ENCODE results near the gene GALK2. TPM values are rescaled to one million over a fixed set of nuclear protein-coding genes. Genes with fewer than 3 reads are reported as not detected.
"Not testable (repeated sequence)": the region's sequence is repeated elsewhere in the genome, so short reads cannot be mapped to it uniquely, and the experiment has no call there.

The GALK2 gene
- total RNA-seq, 1 donor from 2014 or later, result 50.1 TPM

- Histone ChIP-seq H3K9ac (ENCODE audit: low read depth in 1 of 3, low read length in 3 of 3) (no peak overlapping the region), H3K4me1 (ENCODE audit: control insufficient read depth in 3 of 3, insufficient read depth in 3 of 3, low read length in 3 of 3) (no peaks in the 10 kb centered on the region), H3K27me3 (ENCODE audit: control insufficient read depth in 3 of 3, insufficient read depth in 3 of 3, low read length in 3 of 3) (no peaks in the 10 kb centered on the region), H3K4me3 (ENCODE audit: low read length in 3 of 3) (no peak overlapping the region), H3K27ac (ENCODE audit: low read depth, low read length) (no peak overlapping the region), H3K36me3 (ENCODE audit: control insufficient read depth in 3 of 3, insufficient read depth in 3 of 3, low read length in 3 of 3) (no peaks in the 10 kb centered on the region), H3K9me3 (ENCODE audit: control insufficient read depth in 3 of 3, low read length in 3 of 3) (no peaks in the 10 kb centered on the region)
Measured at GRCh38 chr15:49185473-49185872, 15.4 kb downstream of the GALK2 start.

- Histone ChIP-seq H3K9me3 (ENCODE audit: control insufficient read depth in 3 of 3, low read length in 3 of 3) (no peaks in the 10 kb centered on the region), H3K4me1 (ENCODE audit: control insufficient read depth in 3 of 3, insufficient read depth in 3 of 3, low read length in 3 of 3) (no peaks in the 10 kb centered on the region), H3K4me3 (ENCODE audit: low read length in 3 of 3) (no peak overlapping the region), H3K27me3 (ENCODE audit: control insufficient read depth in 3 of 3, insufficient read depth in 3 of 3, low read length in 3 of 3) (no peaks in the 10 kb centered on the region), H3K27ac (ENCODE audit: low read depth, low read length) (no peak overlapping the region), H3K36me3 (ENCODE audit: control insufficient read depth in 3 of 3, insufficient read depth in 3 of 3, low read length in 3 of 3) (no peaks in the 10 kb centered on the region), H3K9ac (ENCODE audit: low read depth in 1 of 3, low read length in 3 of 3) (no peak overlapping the region)
Measured at GRCh38 chr15:49187549-49188245, 17.6 kb downstream of the GALK2 start.

- Histone ChIP-seq H3K27ac (ENCODE audit: low read depth, low read length) (no peak overlapping the region), H3K9ac (ENCODE audit: low read depth in 1 of 3, low read length in 3 of 3) (no peak overlapping the region), H3K27me3 (ENCODE audit: control insufficient read depth in 3 of 3, insufficient read depth in 3 of 3, low read length in 3 of 3) (no peaks in the 10 kb centered on the region), H3K9me3 (ENCODE audit: control insufficient read depth in 3 of 3, low read length in 3 of 3) (no peaks in the 10 kb centered on the region), H3K4me3 (ENCODE audit: low read length in 3 of 3) (no peak overlapping the region), H3K36me3 (ENCODE audit: control insufficient read depth in 3 of 3, insufficient read depth in 3 of 3, low read length in 3 of 3) (no peaks in the 10 kb centered on the region), H3K4me1 (ENCODE audit: control insufficient read depth in 3 of 3, insufficient read depth in 3 of 3, low read length in 3 of 3) (no peaks in the 10 kb centered on the region)
Measured at GRCh38 chr15:49188933-49189332, 18.9 kb downstream of the GALK2 start.

GRCh38 chr15:49189631-49190030, 19.6 kb downstream of the GALK2 start:
- Histone ChIP-seq H3K36me3 (ENCODE audit: control insufficient read depth in 3 of 3, insufficient read depth in 3 of 3, low read length in 3 of 3) (no peaks in the 10 kb centered on the region), H3K4me1 (ENCODE audit: control insufficient read depth in 3 of 3, insufficient read depth in 3 of 3, low read length in 3 of 3) (no peaks in the 10 kb centered on the region), H3K27me3 (ENCODE audit: control insufficient read depth in 3 of 3, insufficient read depth in 3 of 3, low read length in 3 of 3) (no peaks in the 10 kb centered on the region), H3K4me3 (ENCODE audit: low read length in 3 of 3) (no peak overlapping the region), H3K27ac (ENCODE audit: low read depth, low read length) (no peak overlapping the region), H3K9ac (ENCODE audit: low read depth in 1 of 3, low read length in 3 of 3) (no peak overlapping the region), H3K9me3 (ENCODE audit: control insufficient read depth in 3 of 3, low read length in 3 of 3) (no peaks in the 10 kb centered on the region)

- Histone ChIP-seq H3K36me3 (ENCODE audit: control insufficient read depth in 3 of 3, insufficient read depth in 3 of 3, low read length in 3 of 3) (no peaks in the 10 kb centered on the region), H3K27ac (ENCODE audit: low read depth, low read length) (no peak overlapping the region), H3K27me3 (ENCODE audit: control insufficient read depth in 3 of 3, insufficient read depth in 3 of 3, low read length in 3 of 3) (no peaks in the 10 kb centered on the region), H3K4me3 (ENCODE audit: low read length in 3 of 3) (no peak overlapping the region), H3K9ac (ENCODE audit: low read depth in 1 of 3, low read length in 3 of 3) (no peak overlapping the region), H3K9me3 (ENCODE audit: control insufficient read depth in 3 of 3, low read length in 3 of 3) (no peaks in the 10 kb centered on the region), H3K4me1 (ENCODE audit: control insufficient read depth in 3 of 3, insufficient read depth in 3 of 3, low read length in 3 of 3) (no peaks in the 10 kb centered on the region)
Measured at GRCh38 chr15:49190586-49190985, 20.5 kb downstream of the GALK2 start.

GRCh38 chr15:49191892-49192291, 21.8 kb downstream of the GALK2 start:
- Histone ChIP-seq H3K4me1 (ENCODE audit: control insufficient read depth in 3 of 3, insufficient read depth in 3 of 3, low read length in 3 of 3) (no peaks in the 10 kb centered on the region), H3K9me3 (ENCODE audit: control insufficient read depth in 3 of 3, low read length in 3 of 3) (no peaks in the 10 kb centered on the region), H3K9ac (ENCODE audit: low read depth in 1 of 3, low read length in 3 of 3) (no peak overlapping the region), H3K27ac (ENCODE audit: low read depth, low read length) (no peak overlapping the region), H3K4me3 (ENCODE audit: low read length in 3 of 3) (no peak overlapping the region), H3K27me3 (ENCODE audit: control insufficient read depth in 3 of 3, insufficient read depth in 3 of 3, low read length in 3 of 3) (no peaks in the 10 kb centered on the region), H3K36me3 (ENCODE audit: control insufficient read depth in 3 of 3, insufficient read depth in 3 of 3, low read length in 3 of 3) (no peaks in the 10 kb centered on the region)

- Histone ChIP-seq H3K27ac (ENCODE audit: low read depth, low read length) (no peak overlapping the region), H3K4me3 (ENCODE audit: low read length in 3 of 3) (no peak overlapping the region), H3K9ac (ENCODE audit: low read depth in 1 of 3, low read length in 3 of 3) (no peak overlapping the region), H3K27me3 (ENCODE audit: control insufficient read depth in 3 of 3, insufficient read depth in 3 of 3, low read length in 3 of 3) (no peaks in the 10 kb centered on the region), H3K4me1 (ENCODE audit: control insufficient read depth in 3 of 3, insufficient read depth in 3 of 3, low read length in 3 of 3) (peaks cover 2 to 6% (median 5%) of the 10 kb centered on the region in 3 donors), H3K36me3 (ENCODE audit: control insufficient read depth in 3 of 3, insufficient read depth in 3 of 3, low read length in 3 of 3) (peaks cover 0 to 2% (median 0%) of the 10 kb centered on the region in 3 donors), H3K9me3 (ENCODE audit: control insufficient read depth in 3 of 3, low read length in 3 of 3) (no peaks in the 10 kb centered on the region)
Measured at GRCh38 chr15:49196856-49197255, 26.8 kb downstream of the GALK2 start.

GRCh38 chr15:49199666-49200065, 29.6 kb downstream of the GALK2 start:
- no peak overlapping the region for H3K4me3 ChIP-seq (ENCODE audit: low read length in 3 of 3)
- H3K27ac ChIP-seq (ENCODE audit: low read depth, low read length), result no peak overlapping the region
- no peak overlapping the region for H3K9ac ChIP-seq (ENCODE audit: low read depth in 1 of 3, low read length in 3 of 3)
- peaks cover 0 to 6% (median 0%) of the 10 kb centered on the region in 3 donors for H3K36me3 ChIP-seq (ENCODE audit: control insufficient read depth in 3 of 3, insufficient read depth in 3 of 3, low read length in 3 of 3)
- peaks cover 2 to 6% (median 5%) of the 10 kb centered on the region in 3 donors for H3K4me1 ChIP-seq (ENCODE audit: control insufficient read depth in 3 of 3, insufficient read depth in 3 of 3, low read length in 3 of 3)
- H3K27me3 ChIP-seq (ENCODE audit: control insufficient read depth in 3 of 3, insufficient read depth in 3 of 3, low read length in 3 of 3), result no peaks in the 10 kb centered on the region
- no peaks in the 10 kb centered on the region for H3K9me3 ChIP-seq (ENCODE audit: control insufficient read depth in 3 of 3, low read length in 3 of 3)

GRCh38 chr15:49200347-49200746, 30.3 kb downstream of the GALK2 start:
- Histone ChIP-seq H3K27ac (ENCODE audit: low read depth, low read length) (no peak overlapping the region), H3K4me3 (ENCODE audit: low read length in 3 of 3) (no peak overlapping the region), H3K9ac (ENCODE audit: low read depth in 1 of 3, low read length in 3 of 3) (no peak overlapping the region), H3K36me3 (ENCODE audit: control insufficient read depth in 3 of 3, insufficient read depth in 3 of 3, low read length in 3 of 3) (peaks cover 0 to 6% (median 0%) of the 10 kb centered on the region in 3 donors), H3K27me3 (ENCODE audit: control insufficient read depth in 3 of 3, insufficient read depth in 3 of 3, low read length in 3 of 3) (no peaks in the 10 kb centered on the region), H3K4me1 (ENCODE audit: control insufficient read depth in 3 of 3, insufficient read depth in 3 of 3, low read length in 3 of 3) (peaks cover 2 to 6% (median 5%) of the 10 kb centered on the region in 3 donors), H3K9me3 (ENCODE audit: control insufficient read depth in 3 of 3, low read length in 3 of 3) (no peaks in the 10 kb centered on the region)

- H3K4me3 ChIP-seq (ENCODE audit: low read length in 3 of 3); H3K4me1 ChIP-seq (ENCODE audit: control insufficient read depth in 3 of 3, insufficient read depth in 3 of 3, low read length in 3 of 3); H3K9ac ChIP-seq (ENCODE audit: low read depth in 1 of 3, low read length in 3 of 3); H3K27me3 ChIP-seq (ENCODE audit: control insufficient read depth in 3 of 3, insufficient read depth in 3 of 3, low read length in 3 of 3); H3K27ac ChIP-seq (ENCODE audit: low read depth, low read length); H3K36me3 ChIP-seq (ENCODE audit: control insufficient read depth in 3 of 3, insufficient read depth in 3 of 3, low read length in 3 of 3); H3K9me3 ChIP-seq (ENCODE audit: control insufficient read depth in 3 of 3, low read length in 3 of 3): not testable (repeated sequence)
Measured at GRCh38 chr15:49208102-49208501, 38.1 kb downstream of the GALK2 start.

Data from skeletal muscle tissue (tissue), 4 donors.